ENCODE measurements around the gene LRIG1. TPM values are rescaled to one million over a fixed set of nuclear protein-coding genes. Genes with fewer than 3 reads are reported as not detected.

LRIG1 gene
- total RNA-seq, 1 experiment from 2014 or later = 24.1 TPM

DNA sequence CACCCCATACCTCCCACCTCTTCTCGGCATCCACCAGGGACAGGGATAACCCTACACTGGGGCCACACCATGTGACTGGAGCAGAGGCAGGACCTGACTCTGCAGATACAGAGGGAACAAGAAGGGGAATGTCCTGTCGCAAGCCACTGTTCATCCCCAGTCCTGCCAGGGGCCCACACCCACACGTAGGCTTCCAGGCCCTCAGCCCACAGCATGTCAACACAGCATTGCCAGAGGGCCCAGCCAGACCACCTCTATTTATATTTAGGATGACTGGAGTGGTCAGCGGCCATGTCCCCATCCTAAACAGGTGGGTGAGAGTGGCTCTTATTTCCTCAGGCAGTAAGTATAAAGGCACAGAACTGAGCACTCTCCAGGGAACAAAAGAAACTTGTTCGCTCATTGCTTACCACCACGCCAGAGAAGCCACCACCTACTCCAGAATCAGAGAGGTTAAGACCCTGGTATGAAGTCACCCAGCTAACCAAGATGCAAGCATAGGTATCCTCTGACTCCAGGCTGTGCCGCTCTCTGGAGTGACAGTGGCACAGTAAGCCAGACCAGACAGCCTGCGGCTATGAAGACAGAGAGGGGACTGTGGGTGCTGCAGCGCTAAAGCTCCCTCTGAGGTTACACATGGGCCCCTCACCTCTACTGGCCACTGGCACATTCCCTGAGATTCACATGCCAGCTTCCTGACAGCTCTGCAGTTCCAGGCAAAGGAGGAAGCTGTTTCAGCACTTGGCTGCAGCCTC lies 67.9 kb downstream of the LRIG1 start:
- TF ChIP-seq, protein P1, sequence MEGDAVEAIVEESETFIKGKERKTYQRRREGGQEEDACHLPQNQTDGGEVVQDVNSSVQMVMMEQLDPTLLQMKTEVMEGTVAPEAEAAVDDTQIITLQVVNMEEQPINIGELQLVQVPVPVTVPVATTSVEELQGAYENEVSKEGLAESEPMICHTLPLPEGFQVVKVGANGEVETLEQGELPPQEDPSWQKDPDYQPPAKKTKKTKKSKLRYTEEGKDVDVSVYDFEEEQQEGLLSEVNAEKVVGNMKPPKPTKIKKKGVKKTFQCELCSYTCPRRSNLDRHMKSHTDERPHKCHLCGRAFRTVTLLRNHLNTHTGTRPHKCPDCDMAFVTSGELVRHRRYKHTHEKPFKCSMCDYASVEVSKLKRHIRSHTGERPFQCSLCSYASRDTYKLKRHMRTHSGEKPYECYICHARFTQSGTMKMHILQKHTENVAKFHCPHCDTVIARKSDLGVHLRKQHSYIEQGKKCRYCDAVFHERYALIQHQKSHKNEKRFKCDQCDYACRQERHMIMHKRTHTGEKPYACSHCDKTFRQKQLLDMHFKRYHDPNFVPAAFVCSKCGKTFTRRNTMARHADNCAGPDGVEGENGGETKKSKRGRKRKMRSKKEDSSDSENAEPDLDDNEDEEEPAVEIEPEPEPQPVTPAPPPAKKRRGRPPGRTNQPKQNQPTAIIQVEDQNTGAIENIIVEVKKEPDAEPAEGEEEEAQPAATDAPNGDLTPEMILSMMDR (conservative IDR thresholded peaks at IDR 0.05; ENCODE audit: low read depth, low read length) = no peak
- no peak for TF ChIP-seq EZH2 (IDR thresholded peaks at IDR 0.05; ENCODE audit: borderline replicate concordance, low read depth, low read length, poor library complexity, severe bottlenecking)
- no peak for DNase-seq (ENCODE audit: low spot score)
- H3K27ac ChIP-seq (ENCODE audit: low read depth, low read length, poor library complexity, severe bottlenecking) = no peak overlapping the region
- ChIA-PET CTCF (no interaction called here), POLR2A (ENCODE audit: low non-redundant PET) (no interaction called here)
- peaks cover 15% of the 10 kb centered on the region for H3K4me1 ChIP-seq (ENCODE audit: insufficient read depth, low read length, poor library complexity, severe bottlenecking)
- no peaks in the 10 kb centered on the region for H3K36me3 ChIP-seq (ENCODE audit: insufficient read depth, low read length, poor library complexity, severe bottlenecking)
- H3K27me3 ChIP-seq (replicated peaks; ENCODE audit: insufficient read depth, low read depth, low read length, poor library complexity) = no peaks in the 10 kb centered on the region
- no TSS peak for BruUV-seq (replicated peaks)
- intact Hi-C loops (cut with micrococcal nuclease; ENCODE audit: unreplicated experiment) = no loop called here
- H3K9me3 ChIP-seq (ENCODE audit: low read depth, low read length, poor library complexity, severe bottlenecking) = no peaks in the 10 kb centered on the region
- no peak overlapping the region for H3K4me3 ChIP-seq (ENCODE audit: low read depth, low read length, poor library complexity, severe bottlenecking)

DNA sequence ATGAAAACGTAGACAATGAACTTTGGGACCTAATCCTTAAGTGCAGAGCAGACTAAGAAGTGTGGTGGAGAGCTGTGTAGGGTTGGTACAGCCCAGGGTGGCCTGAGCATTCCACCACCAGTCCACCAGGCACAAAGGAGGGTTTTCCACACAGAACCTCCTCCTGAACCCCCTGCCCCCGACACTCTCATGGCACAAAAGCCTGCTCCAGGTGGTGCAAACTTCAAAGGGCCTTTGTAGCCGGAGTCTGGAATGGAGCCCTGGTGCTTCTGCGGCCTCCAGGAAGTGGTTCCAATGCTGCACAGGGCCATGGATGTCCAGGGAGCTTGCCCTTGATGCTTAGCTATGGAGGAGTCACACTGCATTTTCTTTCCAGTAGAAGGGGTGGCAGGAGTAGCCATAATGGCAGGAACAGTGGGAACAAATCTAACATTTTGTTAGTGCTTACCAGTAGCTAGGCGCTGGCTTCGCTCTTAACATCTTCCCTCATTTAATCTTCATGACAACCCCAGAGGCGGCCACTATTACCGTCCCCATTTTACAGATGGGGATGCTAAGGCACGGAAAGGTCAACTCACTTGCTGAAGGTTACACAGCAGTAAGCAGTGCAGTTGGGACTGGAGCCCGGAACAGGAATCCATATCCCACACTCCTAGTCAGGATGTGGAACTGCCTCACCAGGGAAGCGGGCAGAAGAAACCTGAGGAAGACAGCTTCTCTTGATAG lies 68.6 kb downstream of the LRIG1 start:
- Histone ChIP-seq H3K4me1 (ENCODE audit: insufficient read depth, low read length, poor library complexity, severe bottlenecking) (peaks cover 18% of the 10 kb centered on the region), H3K9me3 (ENCODE audit: low read depth, low read length, poor library complexity, severe bottlenecking) (no peaks in the 10 kb centered on the region), H3K4me3 (ENCODE audit: low read depth, low read length, poor library complexity, severe bottlenecking) (no peak overlapping the region), H3K36me3 (ENCODE audit: insufficient read depth, low read length, poor library complexity, severe bottlenecking) (no peaks in the 10 kb centered on the region), H3K27ac (ENCODE audit: low read depth, low read length, poor library complexity, severe bottlenecking) (no peak overlapping the region), H3K27me3 (replicated peaks; ENCODE audit: insufficient read depth, low read depth, low read length, poor library complexity) (no peaks in the 10 kb centered on the region)
- BruUV-seq (replicated peaks) = no TSS peak
- TF ChIP-seq, protein P1 (conservative IDR thresholded peaks at IDR 0.05; ENCODE audit: low read depth, low read length) = no peak
- ChIA-PET POLR2A (ENCODE audit: low non-redundant PET) (no interaction called here), CTCF (no interaction called here)
- no peak for DNase-seq (ENCODE audit: low spot score)
- intact Hi-C loops (cut with micrococcal nuclease; ENCODE audit: unreplicated experiment) = no loop called here

DNA sequence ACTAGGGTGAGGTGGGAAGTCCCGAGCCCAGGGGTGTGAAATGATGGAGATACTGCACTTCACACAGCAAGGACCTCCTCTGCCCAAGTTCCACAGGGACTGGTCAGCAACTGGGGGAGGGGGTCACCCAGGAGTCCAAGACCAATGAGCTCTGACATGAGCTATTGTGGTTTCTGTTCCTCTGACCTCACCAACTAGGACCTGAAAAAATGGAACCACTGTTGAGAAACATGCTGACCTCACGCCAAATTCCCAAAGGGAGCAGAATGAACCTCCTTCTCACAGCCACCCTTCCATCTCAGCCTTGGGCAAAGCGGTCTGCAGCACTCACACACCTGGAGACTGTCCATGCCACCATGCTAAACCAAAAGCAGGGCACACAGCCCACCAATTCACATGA lies 69.3 kb downstream of the LRIG1 start:
- Histone ChIP-seq H3K36me3 (ENCODE audit: insufficient read depth, low read length, poor library complexity, severe bottlenecking) (no peaks in the 10 kb centered on the region), H3K4me1 (ENCODE audit: insufficient read depth, low read length, poor library complexity, severe bottlenecking) (peaks cover 18% of the 10 kb centered on the region), H3K27me3 (replicated peaks; ENCODE audit: insufficient read depth, low read depth, low read length, poor library complexity) (no peaks in the 10 kb centered on the region), H3K4me3 (ENCODE audit: low read depth, low read length, poor library complexity, severe bottlenecking) (no peak overlapping the region), H3K9me3 (ENCODE audit: low read depth, low read length, poor library complexity, severe bottlenecking) (no peaks in the 10 kb centered on the region), H3K27ac (ENCODE audit: low read depth, low read length, poor library complexity, severe bottlenecking) (no peak overlapping the region)
- ChIA-PET POLR2A (ENCODE audit: low non-redundant PET) (no interaction called here), CTCF (no interaction called here)
- intact Hi-C loops (cut with micrococcal nuclease; ENCODE audit: unreplicated experiment) = no loop called here
- DNase-seq (ENCODE audit: low spot score) = no peak
- BruUV-seq (replicated peaks) = no TSS peak
- TF ChIP-seq, protein P1 (conservative IDR thresholded peaks at IDR 0.05; ENCODE audit: low read depth, low read length) = no peak
- TF ChIP-seq EZH2 (IDR thresholded peaks at IDR 0.05; ENCODE audit: borderline replicate concordance, low read depth, low read length, poor library complexity, severe bottlenecking) = no peak

Data from A673 (cell line).